B cell (primary cell): ENCODE results near the gene UCKL1. TPM values are rescaled to one million over a fixed set of nuclear protein-coding genes. Genes with fewer than 3 reads are reported as not detected.
A peak's percentile ranks its signal among the peaks of the same experiment; 100 is the strongest.

Source experiments
- ATAC-seq: fragments of 200-7000 bp; cut with Tn5 transposase; one replicate; pipeline ENCODE4 v1.10.0; 2021; ENCODE audit warnings: low read depth, mild to moderate bottlenecking, moderate number of reproducible peaks, moderate library complexity
- CTCF ChIA-PET: fragments of 350-600 bp; sonication (Branson Sonifier 250); formaldehyde crosslinking; loops from one replicate; lab custom pipeline; 2021; ENCODE audit warnings: antibody characterized with exemption, inconsistent platforms; lab: Charles Lee
- POLR2A ChIA-PET: fragments of 350-600 bp; sonication (Branson Sonifier 250); formaldehyde crosslinking; loops from one replicate; lab custom pipeline; 2021; ENCODE audit warnings: antibody characterized with exemption; lab: Charles Lee
- DNase-seq: peaks from one replicate; pipeline ENCODE4 v3.0.0; 2013
- H2AFZ ChIP-seq: 2 replicates; pipeline ENCODE4 v1.6.1; 2012; ENCODE audit warnings: mild to moderate bottlenecking, low read depth, low read length; ENCODE audit not compliant: insufficient read depth, poor library complexity, severe bottlenecking
- H3K27ac ChIP-seq, 2 donors: 1 replicate in 1 of 2; 2 replicates in 1 of 2; pipeline ENCODE4 v1.5.1; 2012 to 2013; ENCODE audit warnings: low read length in 2 of 2, mild to moderate bottlenecking in 2 of 2, moderate library complexity in 1 of 2
- H3K27me3 ChIP-seq, 4 experiments: fragments of 200-600 bp in 1 of 4; sonication (generic) in 1 of 4; replicated peaks in 1 of 4; 1 replicate in 2 of 4; 2 replicates in 2 of 4; pipeline versions ENCODE4 v1.6.1 to v1.7.0; 2013 to 2016; ENCODE audit warnings: low read length in 3 of 4, mild to moderate bottlenecking in 2 of 4, mixed read lengths in 1 of 4, moderate library complexity in 1 of 4; ENCODE audit not compliant: insufficient read depth in 4 of 4, control insufficient read depth in 3 of 4; ENCODE audit errors: control extremely low read depth in 1 of 4
- H3K36me3 ChIP-seq, 2 experiments: replicated peaks in 1 of 2; 1 replicate in 1 of 2; 2 replicates in 1 of 2; pipeline versions ENCODE4 v1.6.1 to v1.7.1; 2013; ENCODE audit warnings: low read length in 1 of 2; ENCODE audit not compliant: insufficient read depth in 2 of 2, control insufficient read depth in 1 of 2; ENCODE audit errors: control extremely low read depth in 1 of 2, extremely low read depth in 1 of 2
- H3K4me1 ChIP-seq, 2 donors: fragments of 200-600 bp in 1 of 2; sonication (generic) in 1 of 2; 1 replicate in 1 of 2; 2 replicates in 1 of 2; pipeline versions ENCODE4 v1.5.1 to v1.6.1; 2013 to 2017; ENCODE audit warnings: low read length in 2 of 2; ENCODE audit not compliant: control insufficient read depth in 2 of 2, insufficient read depth in 2 of 2
- H3K4me2 ChIP-seq: replicated peaks from 2 replicates; pipeline ENCODE3; 2012; ENCODE audit warnings: mild to moderate bottlenecking, low read depth, low read length; ENCODE audit not compliant: poor library complexity, severe bottlenecking
- H3K4me3 ChIP-seq, 5 experiments: fragments of 200-600 bp in 1 of 5; sonication (generic) in 1 of 5; 1 replicate in 3 of 5; 2 replicates in 2 of 5; pipeline versions ENCODE4 v1.5.1 to v1.7.0; 2011 to 2016; ENCODE audit warnings: low read length in 4 of 5, mild to moderate bottlenecking in 4 of 5, low read depth in 2 of 5, control low read depth in 1 of 5, moderate library complexity in 1 of 5; ENCODE audit not compliant: insufficient read depth in 1 of 5; ENCODE audit errors: control extremely low read depth in 1 of 5, extremely low read depth in 1 of 5
- H3K79me2 ChIP-seq: fragments of 200-600 bp; sonication (generic); one replicate; pipeline ENCODE4 v1.6.0; 2016; ENCODE audit warnings: low read length; ENCODE audit not compliant: control insufficient read depth, insufficient read depth
- H3K9ac ChIP-seq: fragments of 200-600 bp; sonication (generic); 2 replicates; pipeline ENCODE4 v1.6.1; 2017; ENCODE audit warnings: mild to moderate bottlenecking, low read length, moderate library complexity
- H3K9me3 ChIP-seq, 3 donors: one replicate each; pipeline versions ENCODE4 v1.6.1 to v1.7.1; 2013; ENCODE audit warnings: low read length in 2 of 3; ENCODE audit not compliant: control insufficient read depth in 2 of 3, insufficient read depth in 1 of 3; ENCODE audit errors: control extremely low read depth in 1 of 3
- H4K20me1 ChIP-seq: 2 replicates; pipeline ENCODE4 v1.6.0; 2012; ENCODE audit warnings: mild to moderate bottlenecking, low read length; ENCODE audit not compliant: insufficient read depth, control insufficient read depth, poor library complexity, severe bottlenecking
- H3K27ac Mint-ChIP-seq: one replicate; pipeline ENCODE4 v1.8.0; 2021; ENCODE audit warnings: mixed read lengths
- H3K27me3 Mint-ChIP-seq: one replicate; pipeline ENCODE4 v1.8.0; 2021; ENCODE audit warnings: mixed read lengths
- H3K4me1 Mint-ChIP-seq: one replicate; pipeline ENCODE4 v1.8.0; 2021; ENCODE audit warnings: mixed read lengths
- H3K4me3 Mint-ChIP-seq: one replicate; pipeline ENCODE4 v1.8.0; 2021; ENCODE audit warnings: mixed read lengths
- H3K9me3 Mint-ChIP-seq: one replicate; pipeline ENCODE4 v1.8.0; 2022; ENCODE audit warnings: mixed read lengths; ENCODE audit not compliant: insufficient read depth
- CTCF ChIP-seq: fragments of 200-600 bp; IDR thresholded peaks from one replicate; pipeline ENCODE4 v1.8.0; 2022; ENCODE audit warnings: antibody characterized with exemption, mild to moderate bottlenecking
- EZH2 ChIP-seq: IDR thresholded peaks from 2 replicates; pipeline ENCODE4 v1.6.1; 2012; ENCODE audit warnings: borderline replicate concordance, low read depth, mild to moderate bottlenecking, moderate library complexity, low read length; ENCODE audit not compliant: insufficient read depth, poor library complexity, severe bottlenecking
- WGBS: methylation state at CpG from one replicate; pipeline ENCODE4 v1.1.5; 2013; ENCODE audit warnings: missing lambda C conversion rate; ENCODE audit not compliant: insufficient coverage; 5-methylcytosine and 5-hydroxymethylcytosine counted together
- intact Hi-C: fragments of 100-400 bp; cut with micrococcal nuclease; formaldehyde crosslinking; loops from one replicate; pipeline ENCODE4 v1.10.0; 2022
- polyA plus RNA-seq: library from polyadenylated mRNA; depleted of rRNA; stranded (reverse); fragments of >200 nt; gene quantifications from 2 replicates; pipeline ENCODE4 v1.2.3, GENCODE V29; 2012
- total RNA-seq, 2 donors: library from RNA; stranded (reverse); fragments of 120-200 nt in 1 of 2; gene quantifications; 1 replicate in 1 of 2; 2 replicates in 1 of 2; pipeline versions ENCODE4 v1.2.3 to v1.2.4, GENCODE V29; 2013 to 2022

UCKL1 gene
- total and polyA plus RNA-seq, 2 donors (not counting 1 experiment from before 2014, with no cell fraction given), result 106 to 199 TPM

DNA sequence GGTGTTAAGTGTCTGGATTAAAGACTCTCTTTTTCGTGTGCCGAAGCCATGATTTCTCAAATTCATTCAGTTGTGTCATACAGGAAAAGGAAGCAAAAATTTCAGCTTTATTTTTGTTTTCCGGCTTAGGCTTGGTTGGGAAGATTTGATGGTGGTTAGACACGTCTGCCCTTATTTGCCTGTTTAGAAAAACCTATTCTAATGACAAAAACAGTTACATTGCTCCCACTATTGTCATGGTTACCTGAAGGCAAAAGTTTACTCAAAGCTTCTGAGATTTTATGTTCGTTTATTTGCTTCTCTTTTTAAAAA, 60.3 kb downstream of the UCKL1 start:
- intact Hi-C loops, result loop anchor here (1.0 to 10.0 kb wide), 5 partner anchors 31 to 941 kb away; partner anchors contain the start of genes GMEB2, PRPF6, SLC17A9 and TPD52L2
- peak overlapping the region; percentile 93 for H3K4me3 Mint-ChIP-seq
- peaks cover 24 to 46% of the 10 kb centered on the region in 2 donors for H3K4me1 ChIP-seq
- no peaks in the 10 kb centered on the region for H3K9me3 ChIP-seq
- peak overlapping the region; percentile 27 to 81 (median 60) for H3K4me3 ChIP-seq
- H3K4me2 ChIP-seq, result peak overlapping the region; percentile 93
- no peak for TF ChIP-seq CTCF
- TF ChIP-seq EZH2, result no peak
- CTCF ChIA-PET, result interaction anchor here (0.8 to 1.7 kb wide), 10 partner anchors 14 to 358 kb away, joined by 3 to 7 read pairs (median 4); partner anchors contain the start of genes LKAAEAR1, PRPF6, PTK6 and UCKL1
- peak overlapping the region; percentile 91 for H3K27ac Mint-ChIP-seq
- no peaks in the 10 kb centered on the region for H3K27me3 Mint-ChIP-seq
- peaks cover 54% of the 10 kb centered on the region for H4K20me1 ChIP-seq
- POLR2A ChIA-PET, result interaction anchor here (1.3 to 2.0 kb wide), 3 partner anchors 30 to 84 kb away, joined by 5 to 6 read pairs (median 6); partner anchors contain the start of genes SAMD10, TPD52L2 and UCKL1
- ATAC-seq (no peak), DNase-seq (no peak)
- peaks cover 50% of the 10 kb centered on the region for H3K79me2 ChIP-seq
- peak overlapping the region; percentile 65 for H3K9ac ChIP-seq
- no peaks in the 10 kb centered on the region for H3K27me3 ChIP-seq
- no peaks in the 10 kb centered on the region for H3K9me3 Mint-ChIP-seq
- peaks cover 45% of the 10 kb centered on the region for H3K4me1 Mint-ChIP-seq
- peak overlapping the region; percentile 42 to 80 for H3K27ac ChIP-seq
- H3K36me3 ChIP-seq, result peaks cover 0 to 8% of the 10 kb centered on the region in 2 experiments
- H2AFZ ChIP-seq, result peak overlapping the region; percentile 40
- WGBS, result 0% methylated on average over 3 of the region's 5 CpGs
